H9 (cell line): Measurements from ENCODE around the gene CASP8. TPM values are rescaled to one million over a fixed set of nuclear protein-coding genes. Genes with fewer than 3 reads are reported as not detected.

Experiments used
- DNase-seq: peaks from one replicate; pipeline ENCODE4 v3.0.0-alpha.2; 2017
- H2AFZ ChIP-seq: one replicate; pipeline ENCODE4 v1.6.1; 2013; ENCODE audit warnings: mild to moderate bottlenecking, low read length, control low read depth, moderate library complexity
- H2AK5ac ChIP-seq: 2 replicates; pipeline ENCODE4 v1.6.1; 2013; ENCODE audit warnings: low read length, control low read depth, mixed read lengths; ENCODE audit not compliant: insufficient read length
- H2BK120ac ChIP-seq: one replicate; pipeline ENCODE4 v1.6.1; 2013; ENCODE audit warnings: low read depth, mild to moderate bottlenecking, low read length, control low read depth, inconsistent platforms; ENCODE audit not compliant: poor library complexity, severe bottlenecking
- H2BK12ac ChIP-seq: 2 replicates; pipeline ENCODE4 v1.6.1; 2013; ENCODE audit warnings: low read length, control low read depth, mixed read lengths, low read depth; ENCODE audit not compliant: insufficient read length
- H2BK15ac ChIP-seq: 2 replicates; pipeline ENCODE4 v1.6.1; 2013; ENCODE audit warnings: low read depth, low read length, control low read depth
- H2BK20ac ChIP-seq: one replicate; pipeline ENCODE4 v1.6.1; 2013; ENCODE audit warnings: low read depth, mild to moderate bottlenecking, low read length, control low read depth, inconsistent platforms; ENCODE audit not compliant: poor library complexity, severe bottlenecking
- H2BK5ac ChIP-seq: 2 replicates; pipeline ENCODE4 v1.6.1; 2013; ENCODE audit warnings: low read length, control low read depth, mixed read lengths; ENCODE audit not compliant: insufficient read length
- H3K14ac ChIP-seq: 2 replicates; pipeline ENCODE4 v1.6.1; 2013; ENCODE audit warnings: low read length, control low read depth; ENCODE audit not compliant: insufficient read depth
- H3K18ac ChIP-seq: 2 replicates; pipeline ENCODE4 v1.6.1; 2013; ENCODE audit warnings: low read depth, mild to moderate bottlenecking, mixed read lengths, low read length, control low read depth; ENCODE audit not compliant: insufficient read length
- H3K23ac ChIP-seq: 2 replicates; pipeline ENCODE4 v1.6.1; 2013; ENCODE audit warnings: low read length, control low read depth, mixed read lengths, low read depth; ENCODE audit not compliant: insufficient read length
- H3K23me2 ChIP-seq: 2 replicates; pipeline ENCODE4 v1.6.1; 2013; ENCODE audit warnings: low read depth, mild to moderate bottlenecking, mixed read lengths, low read length, control low read depth; ENCODE audit not compliant: insufficient read length, poor library complexity, severe bottlenecking
- H3K27ac ChIP-seq: 2 replicates; pipeline ENCODE4 v1.5.1; 2013; ENCODE audit warnings: low read length, control low read depth, mixed read lengths, low read depth; ENCODE audit not compliant: insufficient read length
- H3K27me3 ChIP-seq: 2 replicates; pipeline ENCODE4 v1.6.1; 2013; ENCODE audit warnings: low read length, control low read depth, inconsistent platforms; ENCODE audit not compliant: insufficient read depth
- H3K4ac ChIP-seq: 2 replicates; pipeline ENCODE4 v1.6.1; 2013; ENCODE audit warnings: low read depth, mild to moderate bottlenecking, control low read depth, inconsistent platforms, low read length, moderate library complexity
- H3K4me1 ChIP-seq: 2 replicates; pipeline ENCODE4 v1.6.1; 2013; ENCODE audit warnings: low read length, control low read depth, inconsistent platforms; ENCODE audit not compliant: insufficient read depth
- H3K4me2 ChIP-seq: 2 replicates; pipeline ENCODE4 v1.6.1; 2013; ENCODE audit warnings: low read length, control low read depth, mixed read lengths; ENCODE audit not compliant: insufficient read length, insufficient read depth
- H3K56ac ChIP-seq: 2 replicates; pipeline ENCODE4 v1.6.1; 2013; ENCODE audit warnings: low read depth, mild to moderate bottlenecking, mixed read lengths, low read length, control low read depth; ENCODE audit not compliant: insufficient read length
- H3K79me1 ChIP-seq: 2 replicates; pipeline ENCODE4 v1.6.1; 2013; ENCODE audit warnings: low read depth, mild to moderate bottlenecking, moderate library complexity, low read length, control low read depth, inconsistent platforms; ENCODE audit not compliant: insufficient read depth, poor library complexity, severe bottlenecking
- H3K79me2 ChIP-seq: 2 replicates; pipeline ENCODE4 v1.6.1; 2013; ENCODE audit warnings: low read length, control low read depth, inconsistent platforms; ENCODE audit not compliant: insufficient read depth
- H3K9ac ChIP-seq: 2 replicates; pipeline ENCODE4 v1.6.1; 2013; ENCODE audit warnings: low read length, control low read depth, mixed read lengths; ENCODE audit not compliant: insufficient read length; ENCODE audit errors: extremely low read depth
- H3K9me3 ChIP-seq: one replicate; pipeline ENCODE4 v1.6.1; 2013; ENCODE audit warnings: low read depth, low read length, inconsistent platforms; ENCODE audit not compliant: control insufficient read depth
- H3T11ph ChIP-seq: one replicate; pipeline ENCODE4 v1.6.1; 2013; ENCODE audit warnings: mild to moderate bottlenecking, low read length, control low read depth, inconsistent platforms
- H4K20me1 ChIP-seq: one replicate; pipeline ENCODE4 v1.6.1; 2013; ENCODE audit not compliant: control insufficient read depth, insufficient read length, insufficient read depth
- H4K5ac ChIP-seq: 2 replicates; pipeline ENCODE4 v1.6.1; 2013; ENCODE audit warnings: low read depth, mild to moderate bottlenecking, mixed read lengths, low read length, control low read depth; ENCODE audit not compliant: insufficient read length
- H4K8ac ChIP-seq: replicated peaks from 2 replicates; pipeline ENCODE4 v1.6.1; 2013; ENCODE audit warnings: low read length, control low read depth, mixed read lengths, low read depth; ENCODE audit not compliant: insufficient read length
- H4K91ac ChIP-seq: 2 replicates; pipeline ENCODE4 v1.6.1; 2013; ENCODE audit warnings: low read depth, mild to moderate bottlenecking, moderate library complexity, mixed read lengths, low read length, control low read depth; ENCODE audit not compliant: insufficient read length
- H3K27ac Mint-ChIP-seq, 3 experiments: 2 replicates in 2 of 3; 3 replicates in 1 of 3; pipeline ENCODE4 v1.8.0; 2020 to 2021; ENCODE audit warnings: mixed read lengths in 3 of 3, mild to moderate bottlenecking in 1 of 3, moderate library complexity in 1 of 3
- H3K27me3 Mint-ChIP-seq: 2 replicates; pipeline ENCODE4 v1.8.0; 2021; ENCODE audit warnings: low read depth, mild to moderate bottlenecking, moderate library complexity, mixed read lengths
- H3K36me3 Mint-ChIP-seq, 3 experiments: 2 replicates in 2 of 3; 3 replicates in 1 of 3; pipeline ENCODE4 v1.8.0; 2020 to 2021; ENCODE audit warnings: low read depth in 3 of 3, mixed read lengths in 3 of 3; ENCODE audit not compliant: insufficient read depth in 1 of 3
- H3K4me1 Mint-ChIP-seq, 2 experiments: 2 replicates each; pipeline ENCODE4 v1.8.0; 2020; ENCODE audit warnings: mixed read lengths in 2 of 2
- H3K4me3 Mint-ChIP-seq, 2 experiments: 2 replicates in 1 of 2; 3 replicates in 1 of 2; pipeline ENCODE4 v1.8.0; 2020 to 2021; ENCODE audit warnings: mild to moderate bottlenecking in 2 of 2, mixed read lengths in 2 of 2, moderate library complexity in 1 of 2
- H3K9me3 Mint-ChIP-seq, 2 experiments: 2 replicates in 1 of 2; 3 replicates in 1 of 2; pipeline ENCODE4 v1.8.0; 2020; ENCODE audit warnings: mild to moderate bottlenecking in 2 of 2, mixed read lengths in 2 of 2, moderate library complexity in 1 of 2
- CTCF ChIP-seq: fragments of 200-600 bp; sonication (generic); conservative IDR thresholded peaks from 3 replicates; pipeline ENCODE4 v1.8.0; 2021; ENCODE audit warnings: antibody characterized with exemption, mild to moderate bottlenecking
- WGBS: extraction: QIAGEN DNeasy Blood & Tissue Kit; methylation state at CpG from one replicate; pipeline ENCODE4 v1.1.7; 2013; ENCODE audit warnings: missing lambda C conversion rate, low lambda C conversion rate, mixed read lengths; ENCODE audit not compliant: insufficient read length; ENCODE audit errors: extremely low coverage; 5-methylcytosine and 5-hydroxymethylcytosine counted together
- total RNA-seq: library from RNA; stranded (reverse); gene quantifications from 2 replicates; pipeline ENCODE4 v1.2.1, GENCODE V29; 2021

Gene CASP8
- total RNA-seq, 1 experiment from 2014 or later = 10.0 TPM

- no peak overlapping the region for H3K4me2 ChIP-seq
- peaks cover 4 to 11% of the 10 kb centered on the region in 2 experiments; a peak in 4 of 5 replicates for H3K9me3 Mint-ChIP-seq
- no peaks in the 10 kb centered on the region for H3K4me1 Mint-ChIP-seq
Measured at GRCh38 chr2:201307876-201308275, 47.5 kb downstream of the CASP8 start.

More at GRCh38 chr2:201307876-201308275, 47.5 kb downstream of the CASP8 start:
- WGBS = no CpG with 5 or more reads among the region's 3 CpGs
- no peak overlapping the region for H3K27ac ChIP-seq
- H3K79me2 ChIP-seq = no peaks in the 10 kb centered on the region
- H2AK5ac ChIP-seq = no peak overlapping the region
- H4K8ac ChIP-seq = no peak overlapping the region
- no peak overlapping the region for H2BK5ac ChIP-seq
- no peak overlapping the region for H2BK20ac ChIP-seq
- no peak overlapping the region for H3K56ac ChIP-seq
- H2AFZ ChIP-seq = no peak overlapping the region
- no peak overlapping the region for H3T11ph ChIP-seq
- H2BK15ac ChIP-seq = no peak overlapping the region
- no peaks in the 10 kb centered on the region for H3K27me3 ChIP-seq
- no peaks in the 10 kb centered on the region for H3K79me1 ChIP-seq
- H3K4ac ChIP-seq = no peak overlapping the region
- H3K4me1 ChIP-seq = no peaks in the 10 kb centered on the region
- no peak overlapping the region for H3K18ac ChIP-seq
- H3K9ac ChIP-seq = no peak overlapping the region
- H4K91ac ChIP-seq = no peak overlapping the region
- H4K20me1 ChIP-seq = no peaks in the 10 kb centered on the region
- DNase-seq = no peak
- H3K23ac ChIP-seq = no peak overlapping the region
- no peak overlapping the region for H4K5ac ChIP-seq
- Mint-ChIP-seq H3K36me3 (peaks cover 0 to 3% (median 0%) of the 10 kb centered on the region in 3 experiments; a peak in 1 of 7 replicates), H3K27me3 (no peaks in the 10 kb centered on the region), H3K4me3 (no peak overlapping the region), H3K27ac (peak overlapping the region in 1 of 3 experiments; percentile 9; a peak in 1 of 7 replicates)
- no peak for TF ChIP-seq CTCF
- no peak overlapping the region for H3K14ac ChIP-seq
- H3K23me2 ChIP-seq = no peaks in the 10 kb centered on the region
- H3K9me3 ChIP-seq = no peaks in the 10 kb centered on the region
- no peak overlapping the region for H2BK12ac ChIP-seq
- H2BK120ac ChIP-seq = no peak overlapping the region
